ENCODE results near the gene DST. TPM values are rescaled to one million over a fixed set of nuclear protein-coding genes. Genes with fewer than 3 reads are reported as not detected.

DST gene
- total RNA-seq, 4 donors from 2014 or later = 475 to 871 (median 583) TPM

DNA sequence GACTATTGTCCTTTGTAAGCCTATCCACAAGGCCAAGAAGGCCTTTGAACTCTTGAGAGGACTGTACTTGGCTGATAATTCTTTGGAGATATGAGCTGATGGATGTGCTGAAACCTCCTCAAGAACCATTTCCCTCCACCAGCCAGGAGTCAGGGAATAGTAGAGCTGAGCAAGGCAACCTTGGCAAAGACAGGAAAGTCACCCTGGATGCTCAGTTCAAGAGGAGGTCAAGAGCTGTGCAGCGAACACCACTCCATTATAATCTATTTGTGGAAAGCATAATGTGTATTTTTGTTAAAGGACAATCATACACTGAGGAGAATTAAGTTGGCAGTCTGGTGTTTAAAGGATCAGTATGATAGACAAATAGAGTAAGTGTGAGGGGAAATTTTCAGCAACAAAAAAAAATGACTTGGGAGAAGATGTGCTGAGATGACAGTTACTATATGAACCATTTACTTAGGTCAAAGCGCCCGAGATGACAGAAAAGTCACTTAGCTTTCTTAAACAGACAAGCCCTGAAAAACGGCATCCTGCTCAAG lies 218.1 kb downstream of the DST start:
- 84 to 86% methylated on average over 4 of the region's 4 CpGs for WGBS, 2 donors
- no peak for DNase-seq (ENCODE audit: low spot score in 2 of 2)
- no peak overlapping the region for H3K4me3 ChIP-seq (ENCODE audit: low read depth, poor library complexity, severe bottlenecking)
- TF ChIP-seq, protein P1, sequence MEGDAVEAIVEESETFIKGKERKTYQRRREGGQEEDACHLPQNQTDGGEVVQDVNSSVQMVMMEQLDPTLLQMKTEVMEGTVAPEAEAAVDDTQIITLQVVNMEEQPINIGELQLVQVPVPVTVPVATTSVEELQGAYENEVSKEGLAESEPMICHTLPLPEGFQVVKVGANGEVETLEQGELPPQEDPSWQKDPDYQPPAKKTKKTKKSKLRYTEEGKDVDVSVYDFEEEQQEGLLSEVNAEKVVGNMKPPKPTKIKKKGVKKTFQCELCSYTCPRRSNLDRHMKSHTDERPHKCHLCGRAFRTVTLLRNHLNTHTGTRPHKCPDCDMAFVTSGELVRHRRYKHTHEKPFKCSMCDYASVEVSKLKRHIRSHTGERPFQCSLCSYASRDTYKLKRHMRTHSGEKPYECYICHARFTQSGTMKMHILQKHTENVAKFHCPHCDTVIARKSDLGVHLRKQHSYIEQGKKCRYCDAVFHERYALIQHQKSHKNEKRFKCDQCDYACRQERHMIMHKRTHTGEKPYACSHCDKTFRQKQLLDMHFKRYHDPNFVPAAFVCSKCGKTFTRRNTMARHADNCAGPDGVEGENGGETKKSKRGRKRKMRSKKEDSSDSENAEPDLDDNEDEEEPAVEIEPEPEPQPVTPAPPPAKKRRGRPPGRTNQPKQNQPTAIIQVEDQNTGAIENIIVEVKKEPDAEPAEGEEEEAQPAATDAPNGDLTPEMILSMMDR (IDR thresholded peaks at IDR 0.05) = no peak
- TF ChIP-seq POLR2A (IDR thresholded peaks at IDR 0.05) = no peak
- intact Hi-C loops (cut with DNase I; ENCODE audit: low total_unique reads) = no loop called here

DNA sequence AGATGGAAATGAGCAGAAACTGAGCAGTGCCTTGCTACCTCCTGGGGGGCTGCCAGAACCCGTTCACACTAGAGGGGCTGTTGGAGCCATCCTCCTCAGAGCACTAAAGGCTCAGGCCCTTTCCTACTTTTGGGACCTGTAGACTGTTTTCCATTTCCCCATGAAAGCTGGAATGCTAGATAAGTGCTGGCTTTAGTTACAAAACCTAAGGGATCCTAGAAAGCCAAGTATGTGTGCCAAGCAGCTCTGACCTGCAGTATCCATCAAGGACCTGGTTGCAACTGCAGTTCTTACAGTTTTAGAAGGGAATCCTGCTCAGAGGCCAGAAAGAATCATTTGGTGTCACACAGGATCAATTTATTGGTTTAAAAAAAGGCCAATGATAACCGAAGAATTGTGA lies 218.6 kb downstream of the DST start:
- DNase-seq (ENCODE audit: low spot score in 2 of 2) = no peak
- TF ChIP-seq, protein P1 (IDR thresholded peaks at IDR 0.05) = no peak
- no peak for TF ChIP-seq POLR2A (IDR thresholded peaks at IDR 0.05)
- H3K4me3 ChIP-seq (ENCODE audit: low read depth, poor library complexity, severe bottlenecking) = no peak overlapping the region
- intact Hi-C loops (cut with DNase I; ENCODE audit: low total_unique reads) = no loop called here
- 59 to 79% methylated on average over 2 of the region's 2 CpGs for WGBS, 2 donors

- DNase-seq (ENCODE audit: low spot score in 2 of 2) = no peak
- WGBS, 2 donors = 37 to 40% methylated on average over 3 of the region's 3 CpGs
- H3K4me3 ChIP-seq (ENCODE audit: low read depth, poor library complexity, severe bottlenecking) = no peak overlapping the region
- TF ChIP-seq, protein P1 (IDR thresholded peaks at IDR 0.05) = no peak
- TF ChIP-seq POLR2A (IDR thresholded peaks at IDR 0.05) = no peak
- intact Hi-C loops (cut with DNase I; ENCODE audit: low total_unique reads) = no loop called here
These were observed 222.4 kb downstream of the DST start for GRCh38 chr6:56420296-56420695.

GRCh38 chr6:56419191-56419590 lies 223.5 kb downstream of the DST start:
- DNase-seq (ENCODE audit: low spot score in 2 of 2) = no peak
- TF ChIP-seq, protein P1 (IDR thresholded peaks at IDR 0.05) = no peak
- no peak for TF ChIP-seq POLR2A (IDR thresholded peaks at IDR 0.05)
- H3K4me3 ChIP-seq (ENCODE audit: low read depth, poor library complexity, severe bottlenecking) = no peak overlapping the region
- 46 to 50% methylated on average over 1 of the region's 1 CpG for WGBS, 2 donors
- intact Hi-C loops (cut with DNase I; ENCODE audit: low total_unique reads) = no loop called here

- no peak for DNase-seq (ENCODE audit: low spot score in 2 of 2)
- TF ChIP-seq, protein P1 (IDR thresholded peaks at IDR 0.05) = no peak
- no peak for TF ChIP-seq POLR2A (IDR thresholded peaks at IDR 0.05)
- H3K4me3 ChIP-seq (ENCODE audit: low read depth, poor library complexity, severe bottlenecking) = no peak overlapping the region
- WGBS, 2 donors = 81 to 87% methylated on average over 2 of the region's 2 CpGs
- intact Hi-C loops (cut with DNase I; ENCODE audit: low total_unique reads) = no loop called here
These were observed 224.9 kb downstream of the DST start for GRCh38 chr6:56417823-56418222.

DNA sequence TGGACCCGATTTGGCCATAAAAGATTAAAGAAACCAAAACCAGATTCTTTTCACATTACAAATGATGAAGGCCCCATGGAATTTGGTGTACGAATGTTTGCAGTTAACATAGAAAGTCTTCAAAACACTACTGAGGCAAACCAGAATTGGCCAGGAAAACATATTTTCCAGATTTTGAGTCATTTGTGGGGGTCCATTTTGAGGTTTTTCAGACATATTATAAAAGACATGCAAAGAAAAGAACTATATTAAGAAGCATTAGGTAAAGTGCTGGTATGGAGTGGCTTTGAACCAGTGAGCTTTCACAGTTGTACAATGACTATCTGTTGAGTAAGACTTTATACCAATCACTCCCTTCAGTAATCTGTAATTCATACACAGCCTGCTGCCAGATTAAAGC lies 226.4 kb downstream of the DST start:
- no peak for DNase-seq (ENCODE audit: low spot score in 2 of 2)
- intact Hi-C loops (cut with DNase I; ENCODE audit: low total_unique reads) = no loop called here

More for the DNA sequence above, 226.4 kb downstream of the DST start:
- 65 to 69% methylated on average over 2 of the region's 2 CpGs for WGBS, 2 donors
- TF ChIP-seq, protein P1 (IDR thresholded peaks at IDR 0.05) = no peak
- no peak for TF ChIP-seq POLR2A (IDR thresholded peaks at IDR 0.05)
- no peak overlapping the region for H3K4me3 ChIP-seq (ENCODE audit: low read depth, poor library complexity, severe bottlenecking)
